ENCODE results near the gene BACH2.
"Not testable (repeated sequence)": the region's sequence is repeated elsewhere in the genome, so short reads cannot be mapped to it uniquely, and the experiment has no call there.

BACH2 gene

GRCh38 chr6:90282265-90282664 is 14.4 kb downstream of the BACH2 start:
- DNase-seq: not testable (repeated sequence)

DNA sequence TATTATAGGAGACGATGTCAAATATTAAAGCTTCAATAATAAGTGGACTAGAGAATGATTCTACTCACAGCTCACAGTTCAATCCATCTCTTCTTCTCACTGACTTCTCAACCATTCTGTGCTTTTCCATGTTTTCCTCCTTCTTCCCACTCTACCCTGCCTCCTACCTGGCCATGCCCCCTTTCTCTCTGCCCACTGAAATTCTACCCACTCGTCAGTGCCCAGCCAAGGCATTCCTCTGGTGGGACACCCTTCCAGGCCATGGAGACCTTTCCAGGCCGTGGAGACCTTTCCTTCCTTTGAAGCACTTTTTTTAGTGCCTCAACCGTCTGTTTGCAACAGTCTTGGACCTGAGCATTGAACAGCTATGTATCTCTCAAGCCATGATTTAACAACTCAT is 18.5 kb downstream of the BACH2 start:
- no peak for DNase-seq

GRCh38 chr6:90277302-90278011 is 19.2 kb downstream of the BACH2 start:
- DNase-seq: no peak

- DNase-seq: no peak
These were observed 22.1 kb downstream of the BACH2 start for GRCh38 chr6:90274451-90275030.

- no peak for DNase-seq
These were observed 22.8 kb downstream of the BACH2 start for GRCh38 chr6:90273863-90274262.

- DNase-seq: no peak
These were observed 23.7 kb downstream of the BACH2 start for GRCh38 chr6:90272895-90273294.

- no peak for DNase-seq
These were observed 24.8 kb downstream of the BACH2 start for GRCh38 chr6:90271831-90272230.

- DNase-seq: no peak
These were observed 27.3 kb downstream of the BACH2 start for GRCh38 chr6:90269334-90269733.

DNA sequence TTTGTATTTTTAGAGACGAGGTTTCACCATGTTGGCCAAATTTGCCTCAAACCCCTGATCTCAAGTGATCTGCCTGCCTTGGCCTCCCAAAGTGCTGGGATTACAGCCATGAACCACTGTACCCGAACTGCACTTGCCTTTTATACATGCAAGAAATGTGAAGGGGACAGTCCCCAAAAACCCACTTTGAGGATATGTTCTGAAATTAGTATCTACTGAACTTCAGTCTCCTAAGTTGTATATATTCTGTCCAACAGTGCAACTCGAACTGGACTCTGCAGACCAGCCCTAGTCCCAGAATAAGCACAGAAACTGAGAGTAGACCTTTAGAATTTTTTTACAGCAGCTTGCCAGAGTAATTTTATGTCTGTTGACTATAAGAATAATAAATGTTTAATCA is 28.5 kb downstream of the BACH2 start:
- DNase-seq: no peak

DNA sequence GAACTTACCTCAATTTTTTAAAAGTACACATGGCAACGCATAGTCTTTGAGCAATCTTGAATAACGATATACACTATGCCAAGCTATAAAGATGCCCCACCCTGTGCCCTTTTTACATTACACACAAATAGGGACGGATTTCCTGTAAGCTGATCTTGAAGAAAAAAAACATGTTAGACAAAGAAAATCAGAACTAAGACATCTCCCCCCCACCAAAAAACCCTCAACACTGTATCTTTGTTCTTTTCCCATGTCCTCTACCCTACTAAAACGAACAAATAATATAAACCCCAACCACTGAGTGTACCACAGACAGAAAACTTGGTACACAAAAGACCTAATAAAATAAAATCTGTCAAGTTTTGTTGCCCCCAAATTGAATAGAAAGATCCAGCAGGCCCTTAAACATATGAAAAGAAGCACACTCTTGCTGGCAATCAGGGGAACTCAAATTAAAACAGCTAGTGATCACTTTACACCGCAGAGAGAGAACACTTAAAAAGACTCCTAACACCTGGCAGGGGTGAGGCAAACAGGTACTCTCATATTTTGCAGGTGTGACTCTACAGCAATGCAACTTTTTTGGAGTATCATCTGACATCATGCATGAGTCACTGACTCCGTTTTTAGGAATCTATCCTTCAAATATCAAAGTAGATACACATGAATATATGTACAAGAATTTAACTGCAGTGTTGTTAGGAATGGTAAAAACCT is 29.6 kb downstream of the BACH2 start:
- no peak for DNase-seq

DNA sequence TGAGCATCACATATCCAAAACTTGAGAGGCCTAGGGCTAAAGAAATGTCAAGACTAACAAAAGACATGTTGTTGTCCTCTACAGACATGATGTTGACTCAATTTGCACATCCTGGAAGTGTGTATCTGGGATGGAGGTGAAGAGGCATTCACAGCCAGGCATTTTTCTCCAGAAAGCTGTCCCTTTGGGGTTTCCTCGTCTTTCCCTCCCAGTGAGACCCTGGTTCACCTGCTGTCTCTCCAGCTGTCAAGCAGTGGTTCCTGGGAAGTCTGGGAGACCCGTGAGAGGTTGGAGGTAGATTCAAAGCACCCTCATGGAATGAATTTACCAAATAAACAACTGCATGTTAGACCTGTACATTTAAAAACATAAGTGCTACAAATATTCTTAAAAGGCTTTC is 32.1 kb downstream of the BACH2 start:
- DNase-seq: no peak

- DNase-seq: no peak
These were observed 33.0 kb downstream of the BACH2 start for GRCh38 chr6:90263633-90264032.

GRCh38 chr6:90261801-90262200 is 34.8 kb downstream of the BACH2 start:
- no peak for DNase-seq

DNA sequence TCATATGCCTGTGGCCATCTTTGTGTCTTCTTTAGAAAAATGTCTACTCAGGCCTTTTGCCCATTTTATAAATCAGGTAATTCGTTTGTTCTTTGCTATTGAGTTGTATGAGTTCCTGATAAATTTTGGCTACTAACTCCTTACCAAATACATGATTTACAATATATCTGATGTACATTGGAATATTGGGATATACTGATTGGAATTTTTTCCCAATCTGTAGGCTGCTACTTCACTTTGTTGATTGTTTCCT is 39.2 kb downstream of the BACH2 start:
- DNase-seq: no peak

GRCh38 chr6:90256698-90257485 is 39.8 kb downstream of the BACH2 start:
- no peak for DNase-seq

GRCh38 chr6:90253631-90254030 is 43.0 kb downstream of the BACH2 start:
- no peak for DNase-seq

GRCh38 chr6:90251295-90251992 is 45.2 kb downstream of the BACH2 start:
- DNase-seq: no peak

DNA sequence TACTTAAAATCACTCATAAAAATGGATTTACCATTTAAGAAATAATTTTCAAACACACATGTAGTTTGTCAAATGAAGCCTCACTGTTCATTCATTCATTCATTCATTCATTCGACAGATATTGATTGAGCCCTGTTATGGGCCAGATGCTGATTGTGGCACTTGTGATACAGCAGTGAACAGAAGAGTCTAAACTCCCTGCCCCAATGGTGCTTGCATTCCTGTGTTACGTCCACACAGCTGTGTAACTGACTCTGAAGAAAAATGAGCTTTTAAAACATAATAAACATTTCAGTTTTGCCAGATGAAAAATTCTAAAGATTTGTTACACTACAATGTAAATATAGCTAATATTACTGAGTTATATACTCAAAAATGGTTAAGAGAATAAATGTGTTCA is 46.2 kb downstream of the BACH2 start:
- DNase-seq: no peak

GRCh38 chr6:90249458-90249857 is 47.2 kb downstream of the BACH2 start:
- DNase-seq: no peak

- DNase-seq: no peak
These were observed 47.6 kb downstream of the BACH2 start for GRCh38 chr6:90249034-90249433.

- DNase-seq: no peak
These were observed 49.4 kb downstream of the BACH2 start for GRCh38 chr6:90247262-90247661.
